K562 (cell line): Measurements from ENCODE around the gene FOXD2.

Source experiments
- FOS ChIP-seq: IDR thresholded peaks from 3 replicates; pipeline ENCODE4 v1.6.1; 2011; ENCODE audit not compliant: insufficient read length; ENCODE audit errors: extremely low read depth
- TRIM28 ChIP-seq: fragments of 450-650 bp; IDR thresholded peaks from 2 replicates; pipeline ENCODE4 v1.6.1; 2017

- TF ChIP-seq TRIM28 (no peak), FOS (no peak)
Measured at GRCh38 chr1:47431534-47431933, 6.3 kb upstream of the FOXD2 start.
